Fibroblast of skin of left quadriceps (primary cell): Measurements from ENCODE around the gene HLCS.

ENCODE experiments used
- DNase-seq, 2 experiments: peaks; one replicate each; pipeline ENCODE4 v3.0.0-alpha.2; 2013; ENCODE audit warnings: low read depth in 2 of 2

Gene HLCS

DNA sequence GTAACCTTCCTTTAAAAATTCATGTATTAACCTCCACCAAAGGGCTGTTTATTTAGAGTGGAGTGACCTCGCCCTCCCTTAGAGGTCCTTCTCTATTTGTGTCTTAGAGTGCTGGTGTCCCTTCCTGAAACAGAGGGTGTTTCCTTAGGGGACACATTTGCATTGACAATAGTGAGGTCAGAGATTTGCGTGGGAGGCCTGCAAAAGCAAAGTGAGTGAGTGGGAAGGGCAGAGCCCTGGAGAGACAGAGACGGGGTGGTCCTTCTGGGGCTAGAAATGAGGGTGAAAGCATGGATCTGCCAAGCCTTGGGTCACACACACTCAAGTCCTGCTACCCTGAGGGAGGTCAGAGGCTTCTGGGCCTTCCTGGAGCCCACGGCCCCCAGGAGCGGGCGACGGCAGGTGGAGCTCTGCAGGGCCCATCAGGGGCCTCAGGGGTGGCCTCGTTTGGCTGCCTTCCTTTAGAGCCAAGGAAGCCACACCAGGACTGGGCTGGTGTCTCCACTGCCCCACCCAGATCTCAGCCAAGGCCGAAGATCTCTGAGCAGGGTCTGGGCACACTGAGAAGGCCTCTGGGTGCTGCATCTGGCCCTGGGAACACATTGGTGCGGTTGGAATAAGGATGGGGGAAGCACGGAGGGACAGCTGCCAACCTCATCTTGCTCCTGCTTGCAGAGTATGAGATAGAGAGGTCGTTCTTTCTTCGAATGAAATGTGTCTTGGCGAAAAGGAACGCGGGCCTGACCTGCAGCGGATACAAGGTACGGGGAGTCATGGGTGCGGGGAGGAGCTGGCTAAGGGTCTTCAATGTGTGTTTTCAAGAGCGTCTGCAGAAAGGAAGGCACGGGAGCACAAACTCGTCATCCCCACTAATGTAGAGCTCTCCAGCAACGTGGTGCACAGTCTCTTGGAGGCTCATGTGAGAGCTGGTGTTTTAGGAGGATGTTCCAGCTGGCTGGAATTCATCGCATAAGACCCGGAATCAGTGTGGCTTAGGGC lies 243.8 kb downstream of the HLCS start:
- DNase-seq: no peak

DNA sequence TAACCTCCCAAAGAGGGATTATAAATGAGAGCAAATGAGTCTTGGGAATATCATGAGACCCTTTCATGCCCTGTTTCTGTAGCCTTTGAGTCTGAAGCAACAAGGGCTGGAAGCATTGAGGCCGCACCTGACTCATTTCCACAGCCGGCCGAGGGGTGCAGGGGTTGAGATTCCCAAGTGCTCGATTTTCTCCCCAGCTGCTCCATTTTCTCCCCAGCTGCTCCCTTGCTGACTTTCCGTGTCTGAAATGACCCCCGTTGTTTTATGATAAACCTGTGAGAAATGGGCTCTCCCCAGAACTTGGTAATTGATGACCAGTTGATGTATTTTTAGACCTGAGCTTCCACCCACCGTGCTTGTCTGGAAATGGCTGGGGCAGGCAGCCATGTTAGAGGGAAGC lies 244.7 kb downstream of the HLCS start:
- DNase-seq: no peak

DNA sequence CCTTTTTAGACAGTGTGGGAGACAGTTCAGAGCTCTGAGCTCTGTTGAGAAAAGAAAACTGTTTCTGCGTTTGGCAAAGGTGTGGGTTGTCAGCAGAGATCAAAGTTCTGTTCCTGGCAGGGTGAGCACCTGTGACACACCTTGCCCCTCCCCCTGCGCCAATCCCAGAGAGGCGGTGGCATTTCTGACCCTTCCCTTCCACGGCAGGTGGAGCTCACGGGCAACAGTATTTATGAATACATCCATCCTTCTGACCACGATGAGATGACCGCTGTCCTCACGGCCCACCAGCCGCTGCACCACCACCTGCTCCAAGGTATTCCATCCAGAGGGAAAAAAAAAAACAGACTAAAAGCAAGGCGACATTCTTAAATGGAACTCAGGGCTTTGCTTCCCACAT lies 246.9 kb downstream of the HLCS start:
- DNase-seq: no peak

DNA sequence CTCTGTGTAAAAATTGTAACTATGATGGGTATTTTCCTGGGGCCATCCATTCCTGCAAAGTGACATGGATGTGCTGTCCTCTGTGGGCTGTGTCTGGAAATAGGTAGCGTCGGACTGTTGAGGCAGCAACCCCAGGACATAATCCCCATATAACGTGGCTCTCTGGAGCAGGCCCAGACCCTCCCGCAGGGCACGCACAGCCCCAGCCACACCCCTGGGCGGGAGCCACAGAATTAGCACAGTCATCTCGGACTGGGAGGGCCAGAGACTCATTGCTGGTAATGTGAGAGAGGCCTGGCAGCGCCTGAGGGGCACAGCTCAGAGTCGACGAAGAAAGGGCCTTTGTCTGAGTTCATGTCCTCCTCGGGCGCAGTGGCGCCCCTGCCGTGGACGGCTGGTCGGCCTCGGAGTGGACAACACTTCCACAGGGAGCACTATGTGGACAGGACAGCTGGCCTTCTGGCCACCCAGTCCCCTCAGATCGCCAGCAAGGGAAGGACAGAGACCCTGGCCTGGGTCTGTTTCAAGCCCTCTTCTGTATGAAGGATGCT lies 247.4 kb downstream of the HLCS start:
- DNase-seq: no peak

DNA sequence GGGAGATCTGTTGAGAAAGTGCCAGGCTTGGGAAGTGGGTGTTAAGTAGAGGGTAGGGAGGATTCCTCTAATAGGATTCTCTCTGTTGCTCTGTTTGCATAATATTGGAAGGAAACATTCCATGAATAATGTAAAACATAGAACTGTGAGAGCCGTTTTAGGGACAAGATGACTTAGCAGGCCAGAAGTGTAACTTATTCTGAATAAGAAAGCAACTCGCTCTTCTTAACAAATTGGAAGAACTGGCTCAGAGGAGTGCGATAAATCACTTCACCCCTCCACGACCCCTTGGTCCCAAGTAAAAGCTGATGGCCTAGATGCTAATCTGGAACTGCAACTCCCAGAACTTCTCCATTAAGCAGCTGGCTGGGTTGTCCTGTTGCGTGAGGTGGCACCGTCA lies 248.5 kb downstream of the HLCS start:
- no peak for DNase-seq

DNA sequence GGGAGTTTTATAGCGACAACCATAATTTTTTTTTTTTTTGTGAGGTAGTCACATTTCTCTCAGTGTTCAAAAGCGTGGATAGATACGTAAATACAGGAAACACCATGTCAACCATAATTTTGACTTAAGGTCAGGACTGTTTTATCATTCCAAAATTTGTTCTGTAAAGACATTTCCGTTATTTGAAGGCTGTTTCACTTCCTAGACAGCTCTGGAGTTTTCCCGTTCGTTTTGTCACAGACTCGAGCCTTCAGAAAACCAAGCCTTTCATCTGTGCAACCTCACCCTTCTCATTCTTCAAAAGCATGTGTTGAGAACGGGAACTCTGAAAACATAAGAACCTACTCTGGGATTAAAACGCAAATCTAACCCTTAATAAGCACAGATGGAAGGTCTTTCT lies 249.6 kb downstream of the HLCS start:
- DNase-seq: no peak

DNA sequence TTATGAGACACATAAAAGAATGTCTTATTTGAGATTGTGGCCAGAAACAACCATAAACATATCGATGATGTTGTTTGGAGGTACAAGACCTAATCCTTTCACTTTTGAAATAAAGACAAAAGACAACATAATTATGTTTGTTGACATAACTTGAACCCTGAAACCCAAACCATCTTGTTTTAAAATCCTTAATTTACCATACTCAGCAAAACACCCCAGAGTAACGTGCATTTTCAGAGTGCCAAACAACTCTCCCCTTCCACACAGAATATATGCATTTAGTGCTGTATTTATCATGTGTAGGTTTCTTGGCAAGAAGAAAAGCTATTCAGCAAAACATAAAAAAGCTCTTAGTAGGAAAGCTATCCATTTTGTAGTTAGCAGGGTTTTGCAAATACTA lies 250.1 kb downstream of the HLCS start:
- no peak for DNase-seq

DNA sequence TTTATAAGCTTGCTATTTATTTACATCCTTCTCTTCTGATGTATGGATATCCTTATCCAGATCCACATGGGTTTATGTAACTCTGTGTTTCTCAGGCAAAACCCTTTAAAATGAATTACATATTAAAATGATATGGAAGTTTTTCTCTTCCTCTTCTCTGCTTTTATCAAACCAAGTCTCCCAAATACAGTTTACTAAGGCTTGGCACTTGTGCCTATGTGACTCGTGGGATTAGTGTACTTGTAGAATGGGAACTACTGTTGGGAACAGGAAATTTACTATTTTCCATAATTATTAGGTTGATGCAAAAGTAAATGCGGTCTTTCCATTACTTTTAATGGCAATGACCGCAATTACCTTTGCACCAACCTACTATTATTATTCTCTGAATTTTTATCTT lies 252.7 kb downstream of the HLCS start:
- DNase-seq: no peak

DNA sequence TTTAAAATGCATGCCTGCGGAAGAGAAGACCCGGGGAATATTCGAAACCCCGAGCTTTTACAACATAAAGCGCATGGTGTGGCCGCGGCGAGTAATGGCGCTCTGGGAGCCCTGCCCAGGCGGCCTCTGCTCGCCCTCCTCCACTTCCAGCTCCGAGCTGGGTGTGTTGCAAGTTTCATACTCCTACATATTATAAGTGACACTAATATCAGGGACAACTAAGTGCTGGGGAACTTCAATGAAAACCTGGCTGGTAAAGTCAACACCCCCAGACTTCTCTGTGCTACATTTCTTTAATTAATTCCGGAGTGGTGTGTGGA lies 255.8 kb downstream of the HLCS start:
- no peak for DNase-seq

DNA sequence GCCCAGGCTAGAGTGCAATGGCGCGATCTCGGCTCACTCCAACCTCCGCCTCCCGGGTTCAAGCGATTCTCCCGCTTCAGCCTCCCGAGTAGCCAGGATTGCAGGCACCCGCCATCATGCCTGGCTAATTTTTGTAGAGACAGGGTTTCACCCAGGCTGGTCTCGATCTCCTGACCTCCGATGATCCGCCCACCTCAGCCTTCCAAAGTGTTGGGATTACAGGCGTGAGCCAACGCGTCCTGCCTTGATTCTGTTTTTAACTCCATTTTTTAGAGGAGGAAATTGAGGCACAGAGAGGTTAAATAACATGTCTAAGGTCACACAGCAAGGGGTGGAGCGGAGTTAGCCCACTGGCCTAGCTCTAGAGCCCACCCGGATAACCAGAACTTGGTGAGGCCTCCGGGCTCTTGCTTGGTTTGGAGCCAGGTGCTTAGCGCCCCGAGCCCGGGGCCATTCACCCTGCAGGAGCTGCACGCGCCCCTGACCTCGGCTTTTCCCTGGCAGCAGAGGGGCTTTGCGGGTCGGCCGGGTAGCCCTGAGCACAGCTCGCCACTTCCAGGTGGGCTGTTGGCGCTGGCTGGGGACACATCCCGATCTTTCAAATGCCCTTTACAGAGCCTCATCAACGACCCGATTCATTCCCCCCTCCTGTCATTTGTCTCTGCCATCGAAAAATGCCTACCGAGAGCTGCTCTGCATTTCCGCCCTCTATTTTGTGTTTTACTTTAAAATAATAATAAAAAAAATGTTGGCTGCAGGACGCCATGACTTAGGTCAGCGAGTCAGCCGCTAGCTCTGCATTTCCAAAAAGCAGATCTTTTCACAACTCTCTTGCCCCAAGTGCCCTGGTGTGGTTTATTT lies 256.4 kb downstream of the HLCS start:
- no peak for DNase-seq

DNA sequence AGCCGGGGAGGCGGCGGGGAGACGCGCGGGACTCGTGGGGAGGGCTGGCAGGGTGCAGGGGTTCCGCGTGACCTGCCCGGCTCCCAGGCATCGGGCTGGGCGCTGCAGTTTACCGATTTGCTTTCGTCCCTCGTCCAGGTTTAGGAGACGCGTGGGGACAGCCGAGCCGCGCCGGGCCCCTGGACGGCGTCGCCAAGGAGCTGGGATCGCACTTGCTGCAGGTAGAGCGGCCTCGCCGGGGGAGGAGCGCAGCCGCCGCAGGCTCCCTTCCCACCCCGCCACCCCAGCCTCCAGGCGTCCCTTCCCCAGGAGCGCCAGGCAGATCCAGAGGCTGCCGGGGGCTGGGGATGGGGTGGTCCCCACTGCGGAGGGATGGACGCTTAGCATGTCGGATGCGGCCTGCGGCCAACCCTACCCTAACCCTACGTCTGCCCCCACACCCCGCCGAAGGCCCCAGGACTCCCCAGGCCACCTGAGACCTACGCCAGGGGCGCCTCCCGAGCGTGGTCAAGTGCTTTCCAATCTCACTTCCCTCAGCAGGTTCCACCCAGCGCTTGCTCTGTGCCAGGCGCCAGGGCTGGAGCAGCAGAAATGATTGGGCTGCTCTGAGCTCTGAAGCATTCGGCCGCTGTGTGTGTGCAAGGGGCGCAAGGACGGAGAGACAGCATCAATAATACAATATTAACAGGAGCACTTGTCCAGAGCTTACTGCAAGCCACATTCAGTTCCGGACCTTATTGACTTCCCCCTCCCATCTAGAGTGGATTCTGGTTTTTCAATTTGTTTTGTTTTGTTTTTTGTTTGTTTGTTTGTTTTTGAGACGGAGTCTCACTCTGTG lies 257.2 kb downstream of the HLCS start:
- DNase-seq: no peak

DNA sequence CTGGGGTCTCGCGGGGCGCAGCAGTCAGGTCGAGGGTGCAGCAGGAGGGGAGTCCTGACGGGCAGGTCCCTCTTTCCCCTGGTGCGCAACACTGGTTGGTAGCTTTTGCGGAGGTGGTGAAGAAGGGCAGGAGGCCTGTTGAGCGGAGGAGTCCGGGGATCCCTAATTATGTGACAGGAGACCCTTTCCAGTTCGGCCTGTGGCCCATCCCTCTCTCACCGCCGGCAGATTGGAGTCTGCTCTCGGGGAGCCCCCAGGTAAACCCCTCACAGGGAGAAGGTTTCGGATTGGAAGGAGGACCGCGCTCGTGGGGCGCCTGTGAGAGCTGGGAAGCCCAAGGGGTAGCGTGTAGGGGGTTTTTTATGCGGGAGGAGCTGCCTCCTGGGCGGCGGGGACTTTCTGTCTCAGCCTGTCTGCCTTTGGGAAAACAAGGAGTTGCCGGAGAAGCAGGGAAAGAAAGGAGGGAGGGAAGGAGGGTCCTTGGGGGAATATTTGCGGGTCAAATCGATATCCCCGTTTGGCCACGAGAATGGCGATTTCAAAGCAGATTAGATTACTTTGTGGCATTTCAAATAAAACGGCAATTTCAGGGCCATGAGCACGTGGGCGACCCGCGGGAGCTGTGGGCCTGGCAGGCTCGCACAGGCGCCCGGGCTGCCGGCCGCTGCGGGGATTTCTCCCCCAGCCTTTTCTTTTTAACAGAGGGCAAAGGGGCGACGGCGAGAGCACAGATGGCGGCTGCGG lies 258.0 kb downstream of the HLCS start:
- no peak for DNase-seq

DNA sequence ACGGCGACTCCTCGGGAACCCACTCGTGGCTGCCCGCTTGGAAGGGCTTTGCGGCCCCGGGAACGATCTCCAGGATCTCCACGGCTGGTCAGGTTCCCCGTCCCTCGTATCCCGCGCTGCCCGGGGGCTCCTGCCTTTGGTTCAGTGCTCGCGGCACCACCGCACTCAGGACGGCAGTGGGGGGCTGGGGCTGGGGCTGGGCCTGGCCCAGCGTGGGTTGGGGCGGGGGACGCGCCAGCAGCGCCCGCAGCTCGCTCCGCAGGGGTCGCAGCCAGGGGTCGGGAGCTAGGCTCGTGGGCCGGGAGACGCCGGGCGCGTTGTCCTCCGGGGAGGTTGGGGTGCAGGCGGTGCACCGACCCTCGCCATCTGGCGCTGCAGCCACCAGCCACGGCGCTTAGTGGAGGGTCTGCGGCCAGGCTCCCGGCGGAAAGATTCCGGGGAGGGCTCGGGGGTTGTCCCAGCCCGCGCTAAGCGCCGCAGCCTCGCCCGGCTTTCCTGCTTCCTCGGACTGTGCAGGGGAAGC lies 258.6 kb downstream of the HLCS start:
- no peak for DNase-seq

DNA sequence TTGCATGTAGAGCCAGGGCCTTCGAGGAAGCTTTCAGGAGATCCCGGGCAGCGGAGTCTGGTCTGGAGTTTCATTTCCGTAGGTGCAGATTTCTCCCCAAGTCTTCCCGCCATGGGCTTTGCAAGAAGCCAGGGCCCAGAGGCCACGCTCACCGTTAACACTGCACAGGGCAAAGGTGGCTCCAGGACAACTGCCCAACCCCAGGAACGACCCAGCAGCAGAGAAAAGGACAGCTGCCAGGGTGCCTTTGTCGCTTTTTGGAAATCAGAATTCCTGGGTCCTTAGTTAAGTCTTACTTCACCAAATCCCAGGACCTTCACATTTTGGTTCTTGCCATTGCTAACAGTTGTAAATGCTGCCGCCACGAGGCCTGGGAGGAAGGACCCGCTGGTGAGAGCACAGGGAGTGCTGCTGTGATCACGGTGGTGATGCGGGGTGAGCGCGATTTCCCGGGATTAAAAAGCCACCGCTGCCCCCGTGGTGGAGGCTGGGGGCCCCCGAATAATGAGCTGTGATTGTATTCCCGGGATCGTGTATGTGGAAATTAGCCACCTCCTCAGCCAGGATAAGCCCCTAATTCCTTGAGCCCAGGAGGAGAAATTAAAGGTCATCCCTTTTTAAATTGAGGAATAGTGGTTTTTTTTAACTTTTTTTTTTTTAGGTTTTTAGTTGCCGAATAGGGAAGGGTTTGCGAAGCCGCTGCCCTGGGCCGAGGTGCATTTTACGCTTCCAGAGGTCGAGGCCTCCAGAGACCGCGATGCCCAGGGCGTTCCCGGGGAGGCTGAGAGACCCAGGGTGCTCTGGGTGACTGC lies 259.3 kb downstream of the HLCS start:
- no peak for DNase-seq

DNA sequence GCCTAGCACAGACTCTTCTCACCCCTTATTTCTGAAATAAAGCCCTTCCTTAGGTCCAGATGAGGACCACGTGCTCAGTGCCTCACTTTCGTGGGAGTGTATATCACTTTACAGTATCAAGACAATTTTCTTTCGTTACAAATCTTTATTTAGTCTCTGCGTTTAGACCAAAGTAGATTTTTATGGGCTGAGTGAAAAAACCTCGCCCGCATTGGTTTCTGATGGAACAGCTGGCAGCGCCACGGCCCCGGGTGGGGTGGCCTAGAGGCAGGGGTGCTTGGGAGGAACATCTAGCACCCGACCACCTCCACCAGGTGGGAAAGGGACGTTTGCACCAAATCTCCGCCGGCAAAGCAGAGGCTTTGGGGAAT lies 260.0 kb downstream of the HLCS start:
- DNase-seq: no peak

DNA sequence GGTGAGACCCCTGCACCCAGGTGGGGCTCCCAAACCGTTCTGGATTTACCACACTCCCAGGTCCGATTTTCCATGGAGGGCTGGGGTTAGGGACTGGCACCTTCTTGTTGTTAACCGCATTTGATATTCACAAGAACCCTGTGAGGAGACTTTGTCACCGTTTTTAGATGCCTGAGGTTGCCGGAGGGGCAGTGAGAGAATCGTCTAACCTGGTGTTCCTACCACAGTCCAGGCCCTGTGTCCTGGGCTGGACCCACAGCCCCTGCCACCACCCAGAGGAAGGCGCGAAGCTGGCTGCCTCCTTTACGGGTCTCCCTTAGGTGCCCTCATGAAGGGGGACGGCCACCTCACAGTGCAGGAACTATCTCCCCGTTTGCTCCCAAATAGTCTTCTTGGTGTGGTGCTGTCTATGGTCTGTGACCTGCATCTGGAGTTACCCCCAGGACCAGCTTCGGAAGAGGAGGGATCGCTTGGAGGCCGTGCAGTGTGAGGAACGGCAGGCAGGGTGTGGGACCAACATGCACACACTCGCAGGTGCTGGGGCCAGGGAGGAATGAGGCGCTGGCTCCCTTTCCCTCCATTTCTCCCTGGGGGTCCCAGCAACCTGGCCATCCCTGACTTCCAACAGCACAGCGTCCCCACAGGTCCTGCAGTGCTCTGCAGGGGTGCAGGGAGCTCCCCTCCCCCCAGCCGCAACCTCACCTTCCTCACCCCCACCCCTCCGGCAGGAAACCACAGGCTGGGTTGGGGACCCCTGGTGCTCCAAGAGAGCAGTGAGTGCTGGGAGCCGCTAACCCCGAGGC lies 260.6 kb downstream of the HLCS start:
- no peak for DNase-seq

DNA sequence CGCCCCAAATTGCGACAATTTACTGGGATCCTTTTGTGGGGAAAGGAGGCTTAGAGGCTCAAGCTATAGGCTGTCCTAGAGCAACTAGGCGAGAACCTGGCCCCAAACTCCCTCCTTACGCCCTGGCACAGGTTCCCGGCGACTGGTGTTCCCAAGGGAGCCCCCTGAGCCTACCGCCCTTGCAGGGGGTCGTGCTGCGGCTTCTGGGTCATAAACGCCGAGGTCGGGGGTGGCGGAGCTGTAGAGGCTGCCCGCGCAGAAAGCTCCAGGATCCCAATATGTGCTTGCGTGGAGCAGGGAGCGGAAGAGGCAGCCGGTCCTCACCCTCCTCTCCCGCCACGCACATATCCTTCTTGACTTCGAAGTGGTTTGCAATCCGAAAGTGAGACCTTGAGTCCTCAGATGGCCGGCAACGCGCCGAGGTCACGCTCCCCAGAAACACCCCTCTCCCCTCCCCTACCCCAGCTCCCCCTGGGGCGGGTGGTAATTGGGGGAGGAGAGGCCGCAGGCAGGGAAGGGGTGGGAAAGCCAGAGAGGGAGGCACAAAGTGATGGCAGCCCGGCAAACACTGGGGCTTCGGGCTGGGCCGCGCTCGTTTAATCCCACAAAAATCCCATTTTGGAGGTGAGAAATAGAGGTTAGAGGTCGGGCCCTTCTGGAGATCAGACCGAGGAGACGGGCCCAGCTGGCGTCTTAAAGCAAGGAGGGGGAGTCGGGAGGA lies 261.4 kb downstream of the HLCS start:
- DNase-seq: no peak

DNA sequence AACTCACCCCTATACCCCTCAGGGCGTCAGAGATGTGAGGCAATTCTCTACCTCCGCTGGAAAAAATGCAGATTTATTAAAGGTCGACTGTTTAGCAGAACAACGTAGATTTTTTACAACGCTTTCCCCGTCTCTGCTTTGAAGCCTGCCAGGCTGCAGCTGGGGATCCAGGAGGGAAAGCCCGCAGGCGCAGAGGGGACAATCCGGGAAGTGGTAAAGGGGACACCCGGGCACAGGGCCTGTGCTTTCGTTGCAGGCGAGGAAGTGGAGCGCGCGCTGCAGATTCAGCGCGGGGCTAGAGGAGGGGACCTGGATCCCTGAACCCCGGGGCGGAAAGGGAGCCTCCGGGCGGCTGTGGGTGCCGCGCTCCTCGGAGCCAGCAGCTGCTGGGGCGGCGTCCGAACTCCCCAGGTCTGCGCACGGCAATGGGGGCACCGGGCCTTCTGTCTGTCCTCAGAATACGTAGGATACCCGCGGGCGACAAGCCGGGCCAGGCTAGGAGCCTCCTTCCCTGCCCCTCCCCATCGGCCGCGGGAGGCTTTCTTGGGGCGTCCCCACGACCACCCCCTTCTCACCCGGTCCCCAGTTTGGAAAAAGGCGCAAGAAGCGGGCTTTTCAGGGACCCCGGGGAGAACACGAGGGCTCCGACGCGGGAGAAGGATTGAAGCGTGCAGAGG lies 262.1 kb downstream of the HLCS start:
- no peak for DNase-seq
